Umbilical cord (tissue), 2 donors: ENCODE data around the gene SLC25A23. TPM values are rescaled to one million over a fixed set of nuclear protein-coding genes. Genes with fewer than 3 reads are reported as not detected.
"Not testable (repeated sequence)": the region's sequence is repeated elsewhere in the genome, so short reads cannot be mapped to it uniquely, and the experiment has no call there.

ENCODE experiments used
- DNase-seq: peaks from one replicate; pipeline ENCODE4 v3.0.0-alpha.2; 2015; ENCODE audit warnings: low spot score
- total RNA-seq: library from RNA; depleted of rRNA; stranded (reverse); fragments of >200 nt; gene quantifications from one replicate; pipeline ENCODE4 v1.2.3, GENCODE V29; 2014; ENCODE audit warnings: low replicate concordance; ENCODE audit not compliant: insufficient read depth

SLC25A23 gene
- total RNA-seq, 1 donor from 2014 or later: 26.7 TPM

- DNase-seq: no peak
Measured at GRCh38 chr19:6457958-6458694, 1.5 kb downstream of the SLC25A23 start.

- no peak for DNase-seq
Measured at GRCh38 chr19:6455924-6456323, 3.7 kb downstream of the SLC25A23 start.

- no peak for DNase-seq
Measured at GRCh38 chr19:6453951-6454565, 5.5 kb downstream of the SLC25A23 start.

- DNase-seq: no peak
Measured at GRCh38 chr19:6452899-6453298, 6.7 kb downstream of the SLC25A23 start.

- DNase-seq: no peak
Measured at GRCh38 chr19:6452223-6452614, 7.4 kb downstream of the SLC25A23 start.

GRCh38 chr19:6451583-6452222 lies 7.9 kb downstream of the SLC25A23 start:
- no peak for DNase-seq

- DNase-seq: no peak
Measured at GRCh38 chr19:6450166-6450565, 9.4 kb downstream of the SLC25A23 start.

- DNase-seq: no peak
Measured at GRCh38 chr19:6448045-6448444, 11.5 kb downstream of the SLC25A23 start.

- DNase-seq: no peak
Measured at GRCh38 chr19:6446452-6446851, 13.1 kb downstream of the SLC25A23 start.

- no peak for DNase-seq
Measured at GRCh38 chr19:6443986-6444385, 15.6 kb downstream of the SLC25A23 start.

- DNase-seq: no peak
Measured at GRCh38 chr19:6442087-6442688, 17.4 kb downstream of the SLC25A23 start.

GRCh38 chr19:6440905-6441304 lies 18.7 kb downstream of the SLC25A23 start:
- no peak for DNase-seq

GRCh38 chr19:6439743-6440142 lies 19.8 kb downstream of the SLC25A23 start:
- no peak for DNase-seq

GRCh38 chr19:6433663-6434062 lies 25.9 kb downstream of the SLC25A23 start, which contains the start of gene SLC25A41:
Gene SLC25A41, minus strand, starts transcription at chr19:6433763. Its CDS starts 70 bp downstream, at chr19:6433693.
- DNase-seq: no peak

GRCh38 chr19:6433165-6433564 lies 26.4 kb downstream of the SLC25A23 start:
- no peak for DNase-seq

GRCh38 chr19:6431891-6432290 lies 27.7 kb downstream of the SLC25A23 start:
- no peak for DNase-seq

- no peak for DNase-seq
Measured at GRCh38 chr19:6429419-6430221, 30.0 kb downstream of the SLC25A23 start.

GRCh38 chr19:6428692-6429418 lies 30.7 kb downstream of the SLC25A23 start:
- DNase-seq: not testable (repeated sequence)

GRCh38 chr19:6427131-6427530 lies 32.5 kb downstream of the SLC25A23 start:
- no peak for DNase-seq

GRCh38 chr19:6425732-6426620 lies 33.6 kb downstream of the SLC25A23 start:
- no peak for DNase-seq
